ENCODE measurements around the gene DEFB132. TPM values are rescaled to one million over a fixed set of nuclear protein-coding genes. Genes with fewer than 3 reads are reported as not detected.
A peak's percentile ranks its signal among the peaks of the same experiment; 100 is the strongest.

Gene DEFB132
- total and polyA plus RNA-seq, 2 of the 13 experiments (the other 11 are each of a cell fraction or from before 2014, with no cell fraction given) = not detected

DNA sequence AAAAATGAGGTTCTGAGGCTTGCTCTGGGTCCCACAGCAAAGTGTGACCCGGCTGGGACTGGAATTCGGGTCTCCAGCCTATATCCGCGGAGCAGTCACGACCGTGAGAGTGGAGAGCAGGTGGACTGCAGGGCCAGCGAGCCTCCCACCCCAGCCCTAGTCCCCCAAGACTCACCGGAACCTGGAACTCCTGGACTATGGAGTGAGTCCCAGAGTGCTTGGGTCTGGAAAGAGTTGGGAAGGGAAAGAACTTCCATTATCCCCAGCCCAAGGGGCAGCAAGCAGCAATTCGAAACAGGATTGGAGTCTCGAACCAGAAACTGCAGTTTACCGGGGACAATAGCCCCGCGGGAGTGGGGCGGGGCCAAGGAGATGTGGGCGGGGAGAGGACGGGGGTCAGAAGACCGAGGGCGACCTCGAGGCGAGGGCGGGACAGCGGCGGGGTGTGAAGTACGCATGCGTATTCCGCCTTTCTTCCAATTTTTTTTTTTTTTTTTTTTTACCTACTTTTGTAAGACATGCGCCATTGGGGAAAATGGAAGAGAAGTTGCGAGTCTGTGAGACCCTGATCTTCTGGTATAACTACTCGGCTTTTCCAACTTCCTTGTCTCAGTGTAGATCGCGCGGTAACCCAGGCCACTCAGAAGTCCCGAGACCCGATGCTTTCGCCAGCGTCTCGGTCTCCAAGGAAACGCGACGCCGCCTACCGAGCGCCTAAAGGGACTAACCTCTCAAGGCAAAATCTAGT is 32.7 kb downstream of the DEFB132 start, which contains the start of gene C20orf96 (continued):
- TF ChIP-seq, protein P1, sequence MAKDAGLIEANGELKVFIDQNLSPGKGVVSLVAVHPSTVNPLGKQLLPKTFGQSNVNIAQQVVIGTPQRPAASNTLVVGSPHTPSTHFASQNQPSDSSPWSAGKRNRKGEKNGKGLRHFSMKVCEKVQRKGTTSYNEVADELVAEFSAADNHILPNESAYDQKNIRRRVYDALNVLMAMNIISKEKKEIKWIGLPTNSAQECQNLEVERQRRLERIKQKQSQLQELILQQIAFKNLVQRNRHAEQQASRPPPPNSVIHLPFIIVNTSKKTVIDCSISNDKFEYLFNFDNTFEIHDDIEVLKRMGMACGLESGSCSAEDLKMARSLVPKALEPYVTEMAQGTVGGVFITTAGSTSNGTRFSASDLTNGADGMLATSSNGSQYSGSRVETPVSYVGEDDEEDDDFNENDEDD (CRISPR knock-in tag; IDR thresholded peaks at IDR 0.05; ENCODE audit: borderline replicate concordance) = peak; percentile 86
- TF ChIP-seq RFX1 (IDR thresholded peaks at IDR 0.05) (peak; percentile 74), ZNF615 (CRISPR knock-in tag; IDR thresholded peaks at IDR 0.05; ENCODE audit: borderline replicate concordance) (no peak), ISL2 (CRISPR knock-in tag; IDR thresholded peaks at IDR 0.05) (no peak; the same call in 1 of the 2 replicates), ZBTB1 (CRISPR knock-in tag; IDR thresholded peaks at IDR 0.05; ENCODE audit: borderline replicate concordance) (no peak), U2AF2 (IDR thresholded peaks at IDR 0.05; ENCODE audit: low read depth, low read length) (0 out of 2 replicates have a peak, but pooled peaks have one; percentile 14), KLF11 (CRISPR knock-in tag; IDR thresholded peaks at IDR 0.05) (no peak), CC2D1A (CRISPR knock-in tag; IDR thresholded peaks at IDR 0.05) (no peak), RNF2 (conservative IDR thresholded peaks at IDR 0.05; ENCODE audit: low read depth) (peak; percentile 57; the same call in 1 of the 2 replicates), ZC3H13 (CRISPR knock-in tag; IDR thresholded peaks at IDR 0.05) (no peak), HNF4A (CRISPR knock-in tag; IDR thresholded peaks at IDR 0.05) (peak; percentile 16; the same call in 1 of the 2 replicates), CBFB (CRISPR knock-in tag; IDR thresholded peaks at IDR 0.05) (no peak; the same call in 1 of the 2 replicates), ZNF143 (CRISPR knock-in tag; IDR thresholded peaks at IDR 0.05) (no peak), MED13 (CRISPR knock-in tag; IDR thresholded peaks at IDR 0.05) (no peak), PCBP1 (IDR thresholded peaks at IDR 0.05; ENCODE audit: borderline replicate concordance, low read depth, low read length) (no peak), KDM1A (CRISPR knock-in tag; IDR thresholded peaks at IDR 0.05) (no peak)
- TF ChIP-seq, protein P2, sequence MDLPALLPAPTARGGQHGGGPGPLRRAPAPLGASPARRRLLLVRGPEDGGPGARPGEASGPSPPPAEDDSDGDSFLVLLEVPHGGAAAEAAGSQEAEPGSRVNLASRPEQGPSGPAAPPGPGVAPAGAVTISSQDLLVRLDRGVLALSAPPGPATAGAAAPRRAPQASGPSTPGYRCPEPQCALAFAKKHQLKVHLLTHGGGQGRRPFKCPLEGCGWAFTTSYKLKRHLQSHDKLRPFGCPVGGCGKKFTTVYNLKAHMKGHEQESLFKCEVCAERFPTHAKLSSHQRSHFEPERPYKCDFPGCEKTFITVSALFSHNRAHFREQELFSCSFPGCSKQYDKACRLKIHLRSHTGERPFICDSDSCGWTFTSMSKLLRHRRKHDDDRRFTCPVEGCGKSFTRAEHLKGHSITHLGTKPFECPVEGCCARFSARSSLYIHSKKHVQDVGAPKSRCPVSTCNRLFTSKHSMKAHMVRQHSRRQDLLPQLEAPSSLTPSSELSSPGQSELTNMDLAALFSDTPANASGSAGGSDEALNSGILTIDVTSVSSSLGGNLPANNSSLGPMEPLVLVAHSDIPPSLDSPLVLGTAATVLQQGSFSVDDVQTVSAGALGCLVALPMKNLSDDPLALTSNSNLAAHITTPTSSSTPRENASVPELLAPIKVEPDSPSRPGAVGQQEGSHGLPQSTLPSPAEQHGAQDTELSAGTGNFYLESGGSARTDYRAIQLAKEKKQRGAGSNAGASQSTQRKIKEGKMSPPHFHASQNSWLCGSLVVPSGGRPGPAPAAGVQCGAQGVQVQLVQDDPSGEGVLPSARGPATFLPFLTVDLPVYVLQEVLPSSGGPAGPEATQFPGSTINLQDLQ (CRISPR knock-in tag; IDR thresholded peaks at IDR 0.05) = 0 out of 2 replicates have a peak, but pooled peaks have one; percentile 30
- TF ChIP-seq, protein P3, sequence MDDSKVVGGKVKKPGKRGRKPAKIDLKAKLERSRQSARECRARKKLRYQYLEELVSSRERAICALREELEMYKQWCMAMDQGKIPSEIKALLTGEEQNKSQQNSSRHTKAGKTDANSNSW (CRISPR knock-in tag; IDR thresholded peaks at IDR 0.05; ENCODE audit: borderline replicate concordance) = peak; percentile 61; the same call in 1 of the 2 replicates
- TF ChIP-seq, protein P4, sequence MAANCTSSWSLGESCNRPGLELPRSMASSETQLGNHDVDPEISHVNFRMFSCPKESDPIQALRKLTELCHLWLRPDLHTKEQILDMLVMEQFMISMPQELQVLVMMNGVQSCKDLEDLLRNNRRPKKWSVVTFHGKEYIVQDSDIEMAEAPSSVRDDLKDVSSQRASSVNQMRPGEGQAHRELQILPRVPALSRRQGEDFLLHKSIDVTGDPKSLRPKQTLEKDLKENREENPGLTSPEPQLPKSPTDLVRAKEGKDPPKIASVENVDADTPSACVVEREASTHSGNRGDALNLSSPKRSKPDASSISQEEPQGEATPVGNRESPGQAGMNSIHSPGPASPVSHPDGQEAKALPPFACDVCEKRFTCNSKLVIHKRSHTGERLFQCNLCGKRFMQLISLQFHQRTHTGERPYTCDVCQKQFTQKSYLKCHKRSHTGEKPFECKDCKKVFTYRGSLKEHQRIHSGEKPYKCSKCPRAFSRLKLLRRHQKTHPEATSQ (CRISPR knock-in tag; IDR thresholded peaks at IDR 0.05; ENCODE audit: borderline replicate concordance) = 0 out of 2 replicates have a peak, but pooled peaks have one; percentile 55
- TF ChIP-seq, protein P5, sequence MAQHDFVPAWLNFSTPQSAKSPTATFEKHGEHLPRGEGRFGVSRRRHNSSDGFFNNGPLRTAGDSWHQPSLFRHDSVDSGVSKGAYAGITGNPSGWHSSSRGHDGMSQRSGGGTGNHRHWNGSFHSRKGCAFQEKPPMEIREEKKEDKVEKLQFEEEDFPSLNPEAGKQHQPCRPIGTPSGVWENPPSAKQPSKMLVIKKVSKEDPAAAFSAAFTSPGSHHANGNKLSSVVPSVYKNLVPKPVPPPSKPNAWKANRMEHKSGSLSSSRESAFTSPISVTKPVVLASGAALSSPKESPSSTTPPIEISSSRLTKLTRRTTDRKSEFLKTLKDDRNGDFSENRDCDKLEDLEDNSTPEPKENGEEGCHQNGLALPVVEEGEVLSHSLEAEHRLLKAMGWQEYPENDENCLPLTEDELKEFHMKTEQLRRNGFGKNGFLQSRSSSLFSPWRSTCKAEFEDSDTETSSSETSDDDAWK (CRISPR knock-in tag; IDR thresholded peaks at IDR 0.05) = no peak

Measured in HepG2 (cell line).